LNCaP clone FGC (cell line): Measurements from ENCODE around the gene RINT1.

Experiments
- DNase-seq: peaks from one replicate; pipeline ENCODE4 v3.0.0-alpha.2; 2011; ENCODE audit warnings: low read depth
- H3K4me3 ChIP-seq: 2 replicates; pipeline ENCODE4 v1.5.1; 2011; ENCODE audit warnings: mild to moderate bottlenecking, low read depth, low read length, control low read depth
- CTCF ChIP-seq: IDR thresholded peaks from 2 replicates; pipeline ENCODE4 v1.5.1; 2012; ENCODE audit warnings: mild to moderate bottlenecking; ENCODE audit not compliant: control insufficient read depth, insufficient read depth; ENCODE audit errors: extremely low read depth

Gene RINT1

GRCh38 chr7:105531792-105532671, at the start of gene RINT1:
Gene RINT1, plus strand, starts transcription at chr7:105532201. Its CDS starts 115 bp downstream, at chr7:105532316.
- peak within 1 kb of the TSS; percentile 79 for H3K4me3 ChIP-seq
- peak; percentile 92 for TF ChIP-seq CTCF
- DNase-seq: peak; percentile 79

- H3K4me3 ChIP-seq: no peak overlapping the region
- DNase-seq: peak; percentile 71
- peak; percentile 65 for TF ChIP-seq CTCF
Observed at GRCh38 chr7:105487579-105488571, 44.1 kb upstream of the RINT1 start.

GRCh38 chr7:105489409-105489808, 42.6 kb upstream of the RINT1 start:
- no peak for TF ChIP-seq CTCF
- H3K4me3 ChIP-seq: no peak overlapping the region
- DNase-seq: peak; percentile 67

- DNase-seq: no peak
- TF ChIP-seq CTCF: no peak
- H3K4me3 ChIP-seq: no peak overlapping the region
Observed at GRCh38 chr7:105493196-105493922, 38.6 kb upstream of the RINT1 start.

GRCh38 chr7:105493923-105494315, 38.1 kb upstream of the RINT1 start:
- DNase-seq: no peak
- TF ChIP-seq CTCF: no peak
- H3K4me3 ChIP-seq: no peak overlapping the region

GRCh38 chr7:105496521-105496920, 35.5 kb upstream of the RINT1 start:
- no peak for TF ChIP-seq CTCF

More at GRCh38 chr7:105496521-105496920, 35.5 kb upstream of the RINT1 start:
- no peak overlapping the region for H3K4me3 ChIP-seq
- no peak for DNase-seq
